Inflammatory macrophage treated with lipopolysaccharide for 1 hour (primary cell): Measurements from ENCODE around the gene SUPT16H.
"Not testable (repeated sequence)": the region's sequence is repeated elsewhere in the genome, so short reads cannot be mapped to it uniquely, and the experiment has no call there.

Source experiments
- DNase-seq, 2 donors: peaks; one replicate each; pipeline ENCODE4 v3.0.0-alpha.2; 2020 to 2022

Gene SUPT16H

GRCh38 chr14:21383848-21384493 lies at the start of gene SUPT16H:
Gene SUPT16H (minus strand): TSS chr14:21384019. CDS start chr14:21383927, 92 bp downstream.
- DNase-seq: peak; percentile 95 to 96

- DNase-seq: no peak
Observed at GRCh38 chr14:21431126-21431525, 47.3 kb upstream of the SUPT16H start.

GRCh38 chr14:21428930-21429329 lies 45.1 kb upstream of the SUPT16H start:
- DNase-seq: no peak

GRCh38 chr14:21426692-21427091 lies 42.9 kb upstream of the SUPT16H start:
- peak; percentile 41 to 75 for DNase-seq

- no peak for DNase-seq
Observed at GRCh38 chr14:21419528-21419927, 35.7 kb upstream of the SUPT16H start.

GRCh38 chr14:21415329-21415728 lies 31.5 kb upstream of the SUPT16H start:
- DNase-seq: no peak

GRCh38 chr14:21414137-21414631 lies 30.4 kb upstream of the SUPT16H start:
- DNase-seq: no peak

GRCh38 chr14:21408147-21408546 lies 24.3 kb upstream of the SUPT16H start:
- no peak for DNase-seq

- DNase-seq: no peak
Observed at GRCh38 chr14:21406213-21406612, 22.4 kb upstream of the SUPT16H start.

GRCh38 chr14:21405097-21405496 lies 21.3 kb upstream of the SUPT16H start:
- no peak for DNase-seq

GRCh38 chr14:21399311-21399870 lies 15.6 kb upstream of the SUPT16H start:
- no peak for DNase-seq

- DNase-seq: no peak
Observed at GRCh38 chr14:21398901-21399300, 15.1 kb upstream of the SUPT16H start.

GRCh38 chr14:21395450-21395849 lies 11.6 kb upstream of the SUPT16H start:
- peak in 1 of 2 donors; percentile 12 for DNase-seq

GRCh38 chr14:21385188-21385904 lies 1.5 kb upstream of the SUPT16H start:
- peak; percentile 44 to 84 for DNase-seq

GRCh38 chr14:21384494-21384851 lies 654 bp upstream of the SUPT16H start:
- peak; percentile 71 to 88 for DNase-seq

GRCh38 chr14:21382886-21383847 lies 652 bp downstream of the SUPT16H start:
- DNase-seq: peak; percentile 44 to 46

- DNase-seq: no peak
Observed at GRCh38 chr14:21382095-21382494, 1.7 kb downstream of the SUPT16H start.

- no peak for DNase-seq
Observed at GRCh38 chr14:21379338-21379737, 4.5 kb downstream of the SUPT16H start.

GRCh38 chr14:21373980-21374379 lies 9.8 kb downstream of the SUPT16H start:
- no peak for DNase-seq

GRCh38 chr14:21372814-21373213 lies 11.0 kb downstream of the SUPT16H start:
- not testable (repeated sequence) for DNase-seq

- DNase-seq: no peak
Observed at GRCh38 chr14:21369949-21370679, 13.7 kb downstream of the SUPT16H start.

- DNase-seq: no peak
Observed at GRCh38 chr14:21367582-21368144, 16.2 kb downstream of the SUPT16H start.
